GM12878 (cell line): ENCODE data around the gene TRAPPC11. TPM values are rescaled to one million over a fixed set of nuclear protein-coding genes. Genes with fewer than 3 reads are reported as not detected.

ENCODE experiments used
- ATAC-seq: fragments of 200-7000 bp; cut with Tn5 transposase; 3 replicates; pipeline ENCODE4 v1.9.1; 2020; ENCODE audit warnings: mild to moderate bottlenecking, moderate library complexity
- BruUV-seq: library from RNA; stranded (reverse); fragments of 400-500 nt; replicated peaks from 2 replicates; lab custom pipeline; 2021; lab: Mats Ljungman, UMichigan
- CTCF ChIA-PET: fragments of 300-600 bp; sonication (Branson Sonifier 250); formaldehyde crosslinking; extraction: SDS; loops from one replicate; lab custom pipeline; 2021; ENCODE audit warnings: inconsistent platforms; lab: Yijun Ruan, JAX
- POLR2A ChIA-PET: fragments of 350-600 bp; formaldehyde crosslinking; extraction: SDS; loops from one replicate; lab custom pipeline; 2021; ENCODE audit warnings: inconsistent platforms; lab: Charles Lee
- RAD21 ChIA-PET: fragments of 300-600 bp; sonication (Branson Sonifier 250); formaldehyde crosslinking; loops from one replicate; lab custom pipeline; 2023; ENCODE audit warnings: antibody characterized with exemption; ENCODE audit not compliant: unreplicated experiment; lab: Charles Lee
- SMC1A ChIA-PET: fragments of 300-600 bp; sonication (Branson Sonifier 250); formaldehyde crosslinking; loops from one replicate; lab custom pipeline; 2023; ENCODE audit not compliant: unreplicated experiment, uncharacterized antibody; lab: Charles Lee
- DNase-seq: peaks from one replicate; pipeline ENCODE4 v3.0.0-alpha.2; 2011; ENCODE audit warnings: low read depth, low spot score
- FAIRE-seq: peaks from 3 replicates; lab custom pipeline; 2011; peaks lifted over from hg19 to GRCh38; lab: Jason Lieb, UNC
- H2AFZ ChIP-seq: 2 replicates; pipeline ENCODE4 v1.6.0; 2011; ENCODE audit warnings: low read depth, low read length, control low read depth; ENCODE audit not compliant: control insufficient read depth
- H3K27ac ChIP-seq: 2 replicates; pipeline ENCODE4 v1.5.1; 2011; ENCODE audit warnings: control low read depth; ENCODE audit not compliant: control insufficient read depth, insufficient read depth
- H3K27me3 ChIP-seq, 2 experiments: replicated peaks in 1 of 2; 2 replicates each; pipeline versions ENCODE4 v1.6.0 to v1.6.1; 2011; ENCODE audit warnings: low read length in 1 of 2; ENCODE audit not compliant: control insufficient read depth in 2 of 2, insufficient read depth in 2 of 2
- H3K36me3 ChIP-seq, 2 experiments: 2 replicates each; pipeline ENCODE4 v1.5.1; 2011; ENCODE audit warnings: low read length in 1 of 2; ENCODE audit not compliant: control insufficient read depth in 2 of 2, insufficient read depth in 2 of 2
- H3K4me1 ChIP-seq: 2 replicates; pipeline ENCODE4 v1.6.1; 2011; ENCODE audit warnings: mild to moderate bottlenecking, low read length, moderate library complexity, mixed read lengths; ENCODE audit not compliant: control insufficient read depth, insufficient read depth
- H3K4me2 ChIP-seq: 2 replicates; pipeline ENCODE4 v1.6.0; 2011; ENCODE audit warnings: control low read depth; ENCODE audit not compliant: control insufficient read depth, insufficient read depth
- H3K4me3 ChIP-seq: fragments of 200-600 bp; sonication (generic); 2 replicates; pipeline ENCODE4 v1.5.1; 2016
- H3K79me2 ChIP-seq: 2 replicates; pipeline ENCODE4 v1.6.0; 2011; ENCODE audit warnings: low read length; ENCODE audit not compliant: control insufficient read depth, insufficient read depth
- H3K9ac ChIP-seq: 2 replicates; pipeline ENCODE4 v1.8.0; 2011; ENCODE audit warnings: low read length, control low read depth, mixed read lengths; ENCODE audit not compliant: control insufficient read depth, insufficient read depth
- H3K9me3 ChIP-seq: replicated peaks from 3 replicates; pipeline ENCODE4 v1.5.1; 2011; ENCODE audit warnings: mild to moderate bottlenecking, low read length; ENCODE audit not compliant: control insufficient read depth, insufficient read depth
- H4K20me1 ChIP-seq: 2 replicates; pipeline ENCODE4 v1.6.0; 2011; ENCODE audit not compliant: control insufficient read depth, insufficient read depth
- BACH1 ChIP-seq: fragments of 450-650 bp; IDR thresholded peaks from 2 replicates; pipeline ENCODE4 v1.6.1; 2017; ENCODE audit warnings: mild to moderate bottlenecking, borderline replicate concordance
- BMI1 ChIP-seq: fragments of 450-650 bp; IDR thresholded peaks from 2 replicates; pipeline ENCODE4 v1.6.1; 2016; ENCODE audit warnings: mild to moderate bottlenecking, moderate library complexity, borderline replicate concordance
- GABPA ChIP-seq: IDR thresholded peaks from 2 replicates; pipeline ENCODE4 v1.6.1; 2014; ENCODE audit warnings: antibody characterized with exemption, low read depth, mild to moderate bottlenecking, inconsistent platforms
- HDGF ChIP-seq: fragments of 450-650 bp; IDR thresholded peaks from 2 replicates; pipeline ENCODE4 v1.6.1; 2016; ENCODE audit warnings: antibody characterized with exemption
- IKZF1 ChIP-seq: fragments of 450-650 bp; conservative IDR thresholded peaks from 2 replicates; pipeline ENCODE4 v1.6.1; 2017; ENCODE audit warnings: antibody characterized with exemption, mild to moderate bottlenecking
- JUNB ChIP-seq: IDR thresholded peaks from 2 replicates; pipeline ENCODE4 v1.6.1; 2016; ENCODE audit warnings: antibody characterized with exemption, mild to moderate bottlenecking
- KLF5 ChIP-seq: fragments of 450-650 bp; IDR thresholded peaks from 2 replicates; pipeline ENCODE4 v1.6.1; 2014; ENCODE audit warnings: mild to moderate bottlenecking; ENCODE audit not compliant: partially characterized antibody
- MTA2 ChIP-seq: fragments of 450-650 bp; IDR thresholded peaks from 2 replicates; pipeline ENCODE4 v1.6.1; 2016; ENCODE audit warnings: low read depth, mild to moderate bottlenecking, moderate library complexity
- NFYA ChIP-seq: IDR thresholded peaks from 2 replicates; pipeline ENCODE4 v1.6.1; 2011; ENCODE audit warnings: low read depth, mild to moderate bottlenecking, low read length, improper control_type of control experiment, borderline replicate concordance
- POU2F2 ChIP-seq: IDR thresholded peaks from 3 replicates; pipeline ENCODE4 v1.6.1; 2011; ENCODE audit warnings: low read depth, mild to moderate bottlenecking, low read length, borderline replicate concordance
- RAD21 ChIP-seq: IDR thresholded peaks from 2 replicates; pipeline ENCODE4 v1.6.1; 2011; ENCODE audit warnings: mild to moderate bottlenecking, low read depth, low read length, moderate library complexity; ENCODE audit not compliant: insufficient read depth
- RAD51 ChIP-seq: fragments of 450-650 bp; IDR thresholded peaks from 2 replicates; pipeline ENCODE4 v1.6.1; 2016; ENCODE audit warnings: moderate library complexity, mild to moderate bottlenecking, inconsistent platforms
- RCOR1 ChIP-seq: conservative IDR thresholded peaks from 2 replicates; pipeline ENCODE4 v1.6.1; 2012; ENCODE audit warnings: low read depth, low read length, improper control_type of control experiment
- RUNX3 ChIP-seq: IDR thresholded peaks from 2 replicates; pipeline ENCODE4 v1.6.1; 2012; ENCODE audit warnings: low read length, inconsistent platforms
- YY1 ChIP-seq: IDR thresholded peaks from 2 replicates; pipeline ENCODE4 v1.6.1; 2011; ENCODE audit warnings: low read depth, mild to moderate bottlenecking, low read length
- WGBS: methylation state at CpG from one replicate; pipeline ENCODE4 v1.1.6; 2016; ENCODE audit warnings: low lambda C conversion rate; ENCODE audit not compliant: insufficient replicate concordance, insufficient coverage; ENCODE audit errors: missing lambda C conversion rate; 5-methylcytosine and 5-hydroxymethylcytosine counted together
- in situ Hi-C: fragments of 300-500 bp; cut with MboI; formaldehyde crosslinking; loops from 9 replicates; pipeline ENCODE4 v1.14.3; 2018; ENCODE audit warnings: mixed read lengths
- intact Hi-C: fragments of 100-400 bp; cut with micrococcal nuclease; formaldehyde crosslinking; loops from one replicate; pipeline ENCODE4 v1.14.2; 2022; ENCODE audit not compliant: unreplicated experiment
- polyA plus RNA-seq, 11 experiments: library from polyadenylated mRNA; depleted of rRNA in 4 of 11; unstranded in 6 of 11; stranded (reverse) in 5 of 11; fragments of >200 nt; fragmentation: Nextera tagmentation in 4 of 11; fragmentation: Illumina TruSeq in 1 of 11; extraction: Ambion mirVana in 4 of 11; extraction: Trizol in 1 of 11; gene quantifications; 1 replicate in 1 of 11; 2 replicates in 10 of 11; pipeline versions ENCODE4 v1.2.1 to v1.2.3, GENCODE V29; 2011 to 2016; ENCODE audit warnings: inconsistent platforms in 2 of 11, missing spikeins in 2 of 11, low read depth in 1 of 11
- total RNA-seq, 4 experiments: library from RNA; depleted of rRNA in 3 of 4; stranded (reverse); fragments of >200 nt in 3 of 4; fragmentation: Illumina TruSeq in 1 of 4; extraction: Trizol in 1 of 4; gene quantifications; 2 replicates each; pipeline versions ENCODE4 v1.2.1 to v1.2.3, GENCODE V29; 2013 to 2021
- TF ChIP-seq, protein P1 (sequence below): fragments of 450-650 bp; conservative IDR thresholded peaks from 2 replicates; pipeline ENCODE4 v1.6.1; 2017; ENCODE audit warnings: mild to moderate bottlenecking, moderate library complexity
- TF ChIP-seq, protein P2 (sequence below): fragments of 450-650 bp; formaldehyde crosslinking; IDR thresholded peaks from 2 replicates; pipeline ENCODE4 v1.4.0; 2020; ENCODE audit warnings: mild to moderate bottlenecking, moderate library complexity
- TF ChIP-seq, protein P3 (sequence below): IDR thresholded peaks from 2 replicates; pipeline ENCODE4 v1.6.1; 2011; ENCODE audit warnings: low read depth, low read length, improper control_type of control experiment, borderline replicate concordance

The TRAPPC11 gene
- total and polyA plus RNA-seq, 10 of the 15 experiments (the other 5 are each of a cell fraction or from before 2014, with no cell fraction given), result 7.3 to 40.5 (median 22.3) TPM

DNA sequence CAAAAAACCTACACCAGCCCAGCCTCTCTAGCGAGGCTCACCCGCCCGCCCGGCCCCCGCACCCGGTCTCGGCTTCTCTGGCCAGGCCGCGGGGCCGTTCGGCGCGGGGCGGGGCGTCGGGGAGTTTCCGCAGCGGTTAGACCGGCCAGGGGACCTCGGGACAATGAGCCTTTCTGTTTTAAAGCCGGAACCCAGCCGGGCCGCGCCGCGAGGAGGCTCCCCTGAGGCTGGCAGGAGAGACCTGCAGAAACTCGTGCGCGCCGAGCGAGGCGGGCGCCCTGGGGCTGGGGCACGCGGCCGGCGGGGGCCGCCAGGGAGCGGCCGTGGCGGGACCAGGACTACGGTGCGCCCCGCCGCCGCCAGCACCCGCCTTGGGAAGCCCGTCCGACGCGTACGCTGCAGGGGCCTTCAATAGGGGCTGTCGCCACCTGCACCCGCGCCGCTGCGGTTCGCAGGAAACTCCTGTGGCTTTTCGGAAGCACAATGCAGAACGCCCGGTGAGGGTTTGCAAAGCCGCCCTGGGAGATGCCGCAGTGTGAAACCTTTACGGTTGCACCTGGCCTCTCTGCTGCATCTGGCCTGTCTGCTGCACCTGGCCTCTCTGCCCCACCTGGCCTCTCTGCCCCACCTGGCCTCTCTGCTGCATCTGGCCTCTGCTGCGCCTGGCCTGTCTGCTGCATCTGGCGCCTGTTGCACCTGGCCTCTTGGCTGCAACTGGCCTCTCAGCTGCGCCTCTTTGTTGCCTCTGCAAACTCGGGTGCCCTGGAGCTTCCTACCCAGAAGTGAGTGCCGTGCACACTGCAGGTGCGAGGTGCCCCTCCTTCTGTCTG, 63.9 kb downstream of the TRAPPC11 start:
- SMC1A ChIA-PET, result no interaction called here
- ATAC-seq (peak; percentile 88), DNase-seq (peak; percentile 25), FAIRE-seq (peak; percentile 89)
- RAD21 ChIA-PET, result interaction anchor here (0.6 kb wide), 1 partner anchor 1012 kb away, joined by 3 read pairs; no protein-coding TSS in a partner anchor
- Histone ChIP-seq H3K27ac (no peak overlapping the region), H3K79me2 (no peaks in the 10 kb centered on the region), H3K9me3 (no peaks in the 10 kb centered on the region; the same call in 2 of the 3 replicates), H3K27me3 (no peaks in the 10 kb centered on the region), H3K9ac (no peak overlapping the region), H3K4me3 (peak overlapping the region; percentile 29), H3K4me2 (peak overlapping the region; percentile 89), H2AFZ (peak overlapping the region; percentile 29), H3K4me1 (peaks cover 7% of the 10 kb centered on the region), H4K20me1 (no peaks in the 10 kb centered on the region; the same call in 1 of the 2 replicates), H3K36me3 (no peaks in the 10 kb centered on the region)
- intact Hi-C loops, result no loop called here
- POLR2A ChIA-PET, result no interaction called here
- CTCF ChIA-PET, result interaction anchor here (0.8 kb wide), 1 partner anchor 15 kb away, joined by 4 read pairs; no protein-coding TSS in a partner anchor
- under 1% methylated on average over 51 of the region's 70 CpGs for WGBS
- in situ Hi-C loops, result no loop called here
- no TSS peak for BruUV-seq
- TF ChIP-seq IKZF1 (peak; percentile 92), GABPA (peak; percentile 49; the same call in 1 of the 2 replicates), RUNX3 (peak; percentile 83), RCOR1 (0 out of 2 replicates have a peak, but pooled peaks have one; percentile 18), RAD21 (no peak), BACH1 (peak; percentile 54; the same call in 1 of the 2 replicates), JUNB (no peak), HDGF (peak; percentile 42; the same call in 1 of the 2 replicates), MTA2 (no peak), BMI1 (no peak), POU2F2 (no peak), KLF5 (no peak), YY1 (0 out of 2 replicates have a peak, but pooled peaks have one; percentile 15), RAD51 (no peak), NFYA (no peak)
- TF ChIP-seq, protein P1, sequence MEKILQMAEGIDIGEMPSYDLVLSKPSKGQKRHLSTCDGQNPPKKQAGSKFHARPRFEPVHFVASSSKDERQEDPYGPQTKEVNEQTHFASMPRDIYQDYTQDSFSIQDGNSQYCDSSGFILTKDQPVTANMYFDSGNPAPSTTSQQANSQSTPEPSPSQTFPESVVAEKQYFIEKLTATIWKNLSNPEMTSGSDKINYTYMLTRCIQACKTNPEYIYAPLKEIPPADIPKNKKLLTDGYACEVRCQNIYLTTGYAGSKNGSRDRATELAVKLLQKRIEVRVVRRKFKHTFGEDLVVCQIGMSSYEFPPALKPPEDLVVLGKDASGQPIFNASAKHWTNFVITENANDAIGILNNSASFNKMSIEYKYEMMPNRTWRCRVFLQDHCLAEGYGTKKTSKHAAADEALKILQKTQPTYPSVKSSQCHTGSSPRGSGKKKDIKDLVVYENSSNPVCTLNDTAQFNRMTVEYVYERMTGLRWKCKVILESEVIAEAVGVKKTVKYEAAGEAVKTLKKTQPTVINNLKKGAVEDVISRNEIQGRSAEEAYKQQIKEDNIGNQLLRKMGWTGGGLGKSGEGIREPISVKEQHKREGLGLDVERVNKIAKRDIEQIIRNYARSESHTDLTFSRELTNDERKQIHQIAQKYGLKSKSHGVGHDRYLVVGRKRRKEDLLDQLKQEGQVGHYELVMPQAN, result peak; percentile 53
- TF ChIP-seq, protein P2, sequence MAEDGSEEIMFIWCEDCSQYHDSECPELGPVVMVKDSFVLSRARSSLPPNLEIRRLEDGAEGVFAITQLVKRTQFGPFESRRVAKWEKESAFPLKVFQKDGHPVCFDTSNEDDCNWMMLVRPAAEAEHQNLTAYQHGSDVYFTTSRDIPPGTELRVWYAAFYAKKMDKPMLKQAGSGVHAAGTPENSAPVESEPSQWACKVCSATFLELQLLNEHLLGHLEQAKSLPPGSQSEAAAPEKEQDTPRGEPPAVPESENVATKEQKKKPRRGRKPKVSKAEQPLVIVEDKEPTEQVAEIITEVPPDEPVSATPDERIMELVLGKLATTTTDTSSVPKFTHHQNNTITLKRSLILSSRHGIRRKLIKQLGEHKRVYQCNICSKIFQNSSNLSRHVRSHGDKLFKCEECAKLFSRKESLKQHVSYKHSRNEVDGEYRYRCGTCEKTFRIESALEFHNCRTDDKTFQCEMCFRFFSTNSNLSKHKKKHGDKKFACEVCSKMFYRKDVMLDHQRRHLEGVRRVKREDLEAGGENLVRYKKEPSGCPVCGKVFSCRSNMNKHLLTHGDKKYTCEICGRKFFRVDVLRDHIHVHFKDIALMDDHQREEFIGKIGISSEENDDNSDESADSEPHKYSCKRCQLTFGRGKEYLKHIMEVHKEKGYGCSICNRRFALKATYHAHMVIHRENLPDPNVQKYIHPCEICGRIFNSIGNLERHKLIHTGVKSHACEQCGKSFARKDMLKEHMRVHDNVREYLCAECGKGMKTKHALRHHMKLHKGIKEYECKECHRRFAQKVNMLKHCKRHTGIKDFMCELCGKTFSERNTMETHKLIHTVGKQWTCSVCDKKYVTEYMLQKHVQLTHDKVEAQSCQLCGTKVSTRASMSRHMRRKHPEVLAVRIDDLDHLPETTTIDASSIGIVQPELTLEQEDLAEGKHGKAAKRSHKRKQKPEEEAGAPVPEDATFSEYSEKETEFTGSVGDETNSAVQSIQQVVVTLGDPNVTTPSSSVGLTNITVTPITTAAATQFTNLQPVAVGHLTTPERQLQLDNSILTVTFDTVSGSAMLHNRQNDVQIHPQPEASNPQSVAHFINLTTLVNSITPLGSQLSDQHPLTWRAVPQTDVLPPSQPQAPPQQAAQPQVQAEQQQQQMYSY (CRISPR knock-in tag), result no peak
- TF ChIP-seq, protein P3, sequence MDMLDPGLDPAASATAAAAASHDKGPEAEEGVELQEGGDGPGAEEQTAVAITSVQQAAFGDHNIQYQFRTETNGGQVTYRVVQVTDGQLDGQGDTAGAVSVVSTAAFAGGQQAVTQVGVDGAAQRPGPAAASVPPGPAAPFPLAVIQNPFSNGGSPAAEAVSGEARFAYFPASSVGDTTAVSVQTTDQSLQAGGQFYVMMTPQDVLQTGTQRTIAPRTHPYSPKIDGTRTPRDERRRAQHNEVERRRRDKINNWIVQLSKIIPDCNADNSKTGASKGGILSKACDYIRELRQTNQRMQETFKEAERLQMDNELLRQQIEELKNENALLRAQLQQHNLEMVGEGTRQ, result no peak
